NCI-H748 treated with DMSO at 0.1 percent for 48 hours (cell line): ENCODE data around the gene MYORG.

ENCODE experiments used
- DNase-seq: peaks from one replicate; lab custom pipeline; 2025; lab: John Stamatoyannopoulos, UW

MYORG gene

GRCh38 chr9:34376596-34377403 is at the start of gene MYORG:
TSS of gene MYORG (minus strand) at chr9:34376898. CDS start at chr9:34372943, 3,955 bp downstream.
- peak; percentile 98 for DNase-seq

- DNase-seq, result no peak
Measured at GRCh38 chr9:34419716-34420504, 43.2 kb upstream of the MYORG start.

- no peak for DNase-seq
Measured at GRCh38 chr9:34417734-34418133, 41.0 kb upstream of the MYORG start.

GRCh38 chr9:34413231-34413852 is 36.6 kb upstream of the MYORG start:
- DNase-seq, result no peak

GRCh38 chr9:34412336-34412735 is 35.6 kb upstream of the MYORG start:
- DNase-seq, result no peak

GRCh38 chr9:34409154-34409553 is 32.5 kb upstream of the MYORG start:
- no peak for DNase-seq

- DNase-seq, result no peak
Measured at GRCh38 chr9:34408173-34408572, 31.5 kb upstream of the MYORG start.

- DNase-seq, result no peak
Measured at GRCh38 chr9:34406219-34406618, 29.5 kb upstream of the MYORG start.

GRCh38 chr9:34405719-34406118 is 29.0 kb upstream of the MYORG start:
- DNase-seq, result no peak

- peak; percentile 19 for DNase-seq
Measured at GRCh38 chr9:34403554-34404380, 27.1 kb upstream of the MYORG start.

GRCh38 chr9:34400686-34401602 is 24.2 kb upstream of the MYORG start:
- DNase-seq, result no peak

- no peak for DNase-seq
Measured at GRCh38 chr9:34400275-34400674, 23.6 kb upstream of the MYORG start.

GRCh38 chr9:34399729-34400128 is 23.0 kb upstream of the MYORG start:
- DNase-seq, result no peak

- DNase-seq, result no peak
Measured at GRCh38 chr9:34398875-34399274, 22.2 kb upstream of the MYORG start.

- no peak for DNase-seq
Measured at GRCh38 chr9:34396276-34397214, 19.8 kb upstream of the MYORG start.

- DNase-seq, result no peak
Measured at GRCh38 chr9:34392511-34392910, 15.8 kb upstream of the MYORG start.

- no peak for DNase-seq
Measured at GRCh38 chr9:34387239-34387638, 10.5 kb upstream of the MYORG start.

GRCh38 chr9:34386656-34387055 is 10.0 kb upstream of the MYORG start:
- no peak for DNase-seq

GRCh38 chr9:34385561-34386230 is 9.0 kb upstream of the MYORG start:
- no peak for DNase-seq
